HL-60 (cell line): ENCODE measurements around the gene ZNF691.

ENCODE experiments used
- POLR2AphosphoS5 ChIP-seq: IDR thresholded peaks from 2 replicates; pipeline ENCODE4 v1.6.1; 2012; ENCODE audit warnings: low read depth
- TF ChIP-seq, protein P1 (sequence below): IDR thresholded peaks from one replicate; pipeline ENCODE4 v1.5.1; 2011; ENCODE audit warnings: low read length, control low read depth, inconsistent platforms; ENCODE audit not compliant: insufficient read depth

DNA sequence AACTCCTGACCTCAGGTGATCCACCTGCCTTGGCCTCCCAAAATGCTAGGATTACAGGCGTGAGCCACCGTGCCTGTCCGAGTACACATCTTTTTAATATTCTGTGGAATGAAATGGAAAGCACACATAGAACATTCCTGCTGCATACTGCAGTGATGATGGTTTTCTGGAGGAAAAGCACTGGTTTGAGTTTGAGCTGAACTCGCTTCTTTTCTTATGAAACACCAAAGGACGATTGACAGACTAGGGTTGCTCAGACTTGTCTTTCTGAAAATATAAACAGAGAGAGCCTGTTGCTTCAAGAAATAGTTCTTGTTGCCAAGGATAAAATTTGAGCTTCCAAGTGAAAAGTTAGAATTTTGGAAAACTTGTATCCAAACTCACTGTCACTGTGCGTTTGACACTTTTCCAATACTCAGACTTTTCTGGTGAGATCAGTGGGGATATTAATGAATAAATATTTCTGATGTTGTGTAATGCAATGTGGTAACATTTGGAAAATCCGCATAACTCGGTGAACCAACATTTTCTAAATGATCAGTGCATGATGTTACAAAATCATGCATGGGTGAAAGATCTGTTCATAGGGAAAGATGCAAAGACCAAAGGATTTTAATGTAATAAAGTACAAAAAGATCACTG, 44.5 kb upstream of the ZNF691 start:
- TF ChIP-seq, protein P1, sequence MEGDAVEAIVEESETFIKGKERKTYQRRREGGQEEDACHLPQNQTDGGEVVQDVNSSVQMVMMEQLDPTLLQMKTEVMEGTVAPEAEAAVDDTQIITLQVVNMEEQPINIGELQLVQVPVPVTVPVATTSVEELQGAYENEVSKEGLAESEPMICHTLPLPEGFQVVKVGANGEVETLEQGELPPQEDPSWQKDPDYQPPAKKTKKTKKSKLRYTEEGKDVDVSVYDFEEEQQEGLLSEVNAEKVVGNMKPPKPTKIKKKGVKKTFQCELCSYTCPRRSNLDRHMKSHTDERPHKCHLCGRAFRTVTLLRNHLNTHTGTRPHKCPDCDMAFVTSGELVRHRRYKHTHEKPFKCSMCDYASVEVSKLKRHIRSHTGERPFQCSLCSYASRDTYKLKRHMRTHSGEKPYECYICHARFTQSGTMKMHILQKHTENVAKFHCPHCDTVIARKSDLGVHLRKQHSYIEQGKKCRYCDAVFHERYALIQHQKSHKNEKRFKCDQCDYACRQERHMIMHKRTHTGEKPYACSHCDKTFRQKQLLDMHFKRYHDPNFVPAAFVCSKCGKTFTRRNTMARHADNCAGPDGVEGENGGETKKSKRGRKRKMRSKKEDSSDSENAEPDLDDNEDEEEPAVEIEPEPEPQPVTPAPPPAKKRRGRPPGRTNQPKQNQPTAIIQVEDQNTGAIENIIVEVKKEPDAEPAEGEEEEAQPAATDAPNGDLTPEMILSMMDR: no peak
- no peak for TF ChIP-seq POLR2AphosphoS5
